Measurements from ENCODE around the gene ZBTB4. TPM values are rescaled to one million over a fixed set of nuclear protein-coding genes. Genes with fewer than 3 reads are reported as not detected.
"Not testable (repeated sequence)": the region's sequence is repeated elsewhere in the genome, so short reads cannot be mapped to it uniquely, and the experiment has no call there.

Gene ZBTB4
- total RNA-seq, 2 donors from 2014 or later, result 67.3 to 67.9 TPM

- no peak for DNase-seq (ENCODE audit: low spot score)
- intact Hi-C loops (cut with DNase I), result loop anchor here in 1 of 2 donors (5.0 kb wide), 1 partner anchor 35 kb away; no protein-coding TSS in a partner anchor
Measured at GRCh38 chr17:7476951-7477350, 2.5 kb downstream of the ZBTB4 start.

- no peak for DNase-seq (ENCODE audit: low spot score)
- intact Hi-C loops (cut with DNase I), result loop anchor here in 1 of 2 donors (5.0 kb wide), 1 partner anchor 34 kb away; no protein-coding TSS in a partner anchor
Measured at GRCh38 chr17:7476494-7476893, 2.9 kb downstream of the ZBTB4 start.

GRCh38 chr17:7475764-7476422 lies 3.5 kb downstream of the ZBTB4 start:
- intact Hi-C loops (cut with DNase I), result loop anchor here in 1 of 2 donors (5.0 kb wide), 1 partner anchor 34 kb away; no protein-coding TSS in a partner anchor
- peak; percentile 88 for DNase-seq (ENCODE audit: low spot score)

GRCh38 chr17:7474767-7475166 lies 4.7 kb downstream of the ZBTB4 start:
- not testable (repeated sequence) for DNase-seq (ENCODE audit: low spot score)
- intact Hi-C loops (cut with DNase I), result loop anchor here in 1 of 2 donors (5.0 kb wide), 1 partner anchor 32 kb away; no protein-coding TSS in a partner anchor

- intact Hi-C loops (cut with DNase I), result no loop called here
- no peak for DNase-seq (ENCODE audit: low spot score)
Measured at GRCh38 chr17:7471729-7472128, 7.7 kb downstream of the ZBTB4 start.

- intact Hi-C loops (cut with DNase I), result not testable (repeated sequence)
Measured at GRCh38 chr17:7470457-7470973, 8.9 kb downstream of the ZBTB4 start.

GRCh38 chr17:7469843-7470242 lies 9.6 kb downstream of the ZBTB4 start:
- DNase-seq (ENCODE audit: low spot score); intact Hi-C loops (cut with DNase I): not testable (repeated sequence)

More at GRCh38 chr17:7470457-7470973, 8.9 kb downstream of the ZBTB4 start:
- DNase-seq (ENCODE audit: low spot score), result not testable (repeated sequence)

GRCh38 chr17:7468804-7469389 lies 10.5 kb downstream of the ZBTB4 start:
- DNase-seq (ENCODE audit: low spot score), result no peak
- intact Hi-C loops (cut with DNase I), result no loop called here

- intact Hi-C loops (cut with DNase I), result no loop called here
- no peak for DNase-seq (ENCODE audit: low spot score)
Measured at GRCh38 chr17:7468290-7468689, 11.1 kb downstream of the ZBTB4 start.

- DNase-seq (ENCODE audit: low spot score), result no peak
- intact Hi-C loops (cut with DNase I), result no loop called here
Measured at GRCh38 chr17:7467498-7467897, 11.9 kb downstream of the ZBTB4 start.

- intact Hi-C loops (cut with DNase I), result no loop called here
- DNase-seq (ENCODE audit: low spot score), result peak; percentile 95
Measured at GRCh38 chr17:7466639-7467341, 12.6 kb downstream of the ZBTB4 start.

GRCh38 chr17:7466318-7466638 lies 13.2 kb downstream of the ZBTB4 start:
- DNase-seq (ENCODE audit: low spot score), result no peak
- intact Hi-C loops (cut with DNase I), result no loop called here

- intact Hi-C loops (cut with DNase I), result no loop called here
- no peak for DNase-seq (ENCODE audit: low spot score)
Measured at GRCh38 chr17:7465597-7466275, 13.7 kb downstream of the ZBTB4 start.

- intact Hi-C loops (cut with DNase I), result no loop called here
- DNase-seq (ENCODE audit: low spot score), result no peak
Measured at GRCh38 chr17:7464081-7464480, 15.3 kb downstream of the ZBTB4 start.

GRCh38 chr17:7463372-7463846 lies 16.0 kb downstream of the ZBTB4 start:
- intact Hi-C loops (cut with DNase I), result no loop called here

GRCh38 chr17:7462474-7463371 lies 16.7 kb downstream of the ZBTB4 start:
- DNase-seq (ENCODE audit: low spot score), result no peak
- intact Hi-C loops (cut with DNase I), result no loop called here

More at GRCh38 chr17:7463372-7463846, 16.0 kb downstream of the ZBTB4 start:
- DNase-seq (ENCODE audit: low spot score), result no peak

- intact Hi-C loops (cut with DNase I), result no loop called here
- no peak for DNase-seq (ENCODE audit: low spot score)
Measured at GRCh38 chr17:7460850-7461660, 18.4 kb downstream of the ZBTB4 start.
